Measurements from ENCODE around the gene GTF3C2. TPM values are rescaled to one million over a fixed set of nuclear protein-coding genes. Genes with fewer than 3 reads are reported as not detected.

The GTF3C2 gene, protein sequence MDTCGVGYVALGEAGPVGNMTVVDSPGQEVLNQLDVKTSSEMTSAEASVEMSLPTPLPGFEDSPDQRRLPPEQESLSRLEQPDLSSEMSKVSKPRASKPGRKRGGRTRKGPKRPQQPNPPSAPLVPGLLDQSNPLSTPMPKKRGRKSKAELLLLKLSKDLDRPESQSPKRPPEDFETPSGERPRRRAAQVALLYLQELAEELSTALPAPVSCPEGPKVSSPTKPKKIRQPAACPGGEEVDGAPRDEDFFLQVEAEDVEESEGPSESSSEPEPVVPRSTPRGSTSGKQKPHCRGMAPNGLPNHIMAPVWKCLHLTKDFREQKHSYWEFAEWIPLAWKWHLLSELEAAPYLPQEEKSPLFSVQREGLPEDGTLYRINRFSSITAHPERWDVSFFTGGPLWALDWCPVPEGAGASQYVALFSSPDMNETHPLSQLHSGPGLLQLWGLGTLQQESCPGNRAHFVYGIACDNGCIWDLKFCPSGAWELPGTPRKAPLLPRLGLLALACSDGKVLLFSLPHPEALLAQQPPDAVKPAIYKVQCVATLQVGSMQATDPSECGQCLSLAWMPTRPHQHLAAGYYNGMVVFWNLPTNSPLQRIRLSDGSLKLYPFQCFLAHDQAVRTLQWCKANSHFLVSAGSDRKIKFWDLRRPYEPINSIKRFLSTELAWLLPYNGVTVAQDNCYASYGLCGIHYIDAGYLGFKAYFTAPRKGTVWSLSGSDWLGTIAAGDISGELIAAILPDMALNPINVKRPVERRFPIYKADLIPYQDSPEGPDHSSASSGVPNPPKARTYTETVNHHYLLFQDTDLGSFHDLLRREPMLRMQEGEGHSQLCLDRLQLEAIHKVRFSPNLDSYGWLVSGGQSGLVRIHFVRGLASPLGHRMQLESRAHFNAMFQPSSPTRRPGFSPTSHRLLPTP
- 10 to 100 TPM; 46.4 to 61.8 TPM for total RNA-seq
- 10 to 100 TPM; 28.7 to 41.0 TPM for polyA plus RNA-seq
- long read RNA-seq, donor 1, partial matches to known transcripts, result 0 of 6 reads
- long read RNA-seq, donor 1, other reads (novel, unspliced or antisense), result 0 of 6 reads
- long read RNA-seq, donor 2, result 0 reads
- long read RNA-seq, donor 3, partial matches to known transcripts, result 5 of 6 reads
- long read RNA-seq, donor 3, other reads (novel, unspliced or antisense), result 0 of 6 reads
- long read RNA-seq, donor 4, partial matches to known transcripts, result 5 of 5 reads
- long read RNA-seq, donor 4, other reads (novel, unspliced or antisense), result 0 of 5 reads
- long read RNA-seq, donor 5, partial matches to known transcripts, result 10 of 14 reads
- long read RNA-seq, donor 5, other reads (novel, unspliced or antisense), result 0 of 14 reads

DNA sequence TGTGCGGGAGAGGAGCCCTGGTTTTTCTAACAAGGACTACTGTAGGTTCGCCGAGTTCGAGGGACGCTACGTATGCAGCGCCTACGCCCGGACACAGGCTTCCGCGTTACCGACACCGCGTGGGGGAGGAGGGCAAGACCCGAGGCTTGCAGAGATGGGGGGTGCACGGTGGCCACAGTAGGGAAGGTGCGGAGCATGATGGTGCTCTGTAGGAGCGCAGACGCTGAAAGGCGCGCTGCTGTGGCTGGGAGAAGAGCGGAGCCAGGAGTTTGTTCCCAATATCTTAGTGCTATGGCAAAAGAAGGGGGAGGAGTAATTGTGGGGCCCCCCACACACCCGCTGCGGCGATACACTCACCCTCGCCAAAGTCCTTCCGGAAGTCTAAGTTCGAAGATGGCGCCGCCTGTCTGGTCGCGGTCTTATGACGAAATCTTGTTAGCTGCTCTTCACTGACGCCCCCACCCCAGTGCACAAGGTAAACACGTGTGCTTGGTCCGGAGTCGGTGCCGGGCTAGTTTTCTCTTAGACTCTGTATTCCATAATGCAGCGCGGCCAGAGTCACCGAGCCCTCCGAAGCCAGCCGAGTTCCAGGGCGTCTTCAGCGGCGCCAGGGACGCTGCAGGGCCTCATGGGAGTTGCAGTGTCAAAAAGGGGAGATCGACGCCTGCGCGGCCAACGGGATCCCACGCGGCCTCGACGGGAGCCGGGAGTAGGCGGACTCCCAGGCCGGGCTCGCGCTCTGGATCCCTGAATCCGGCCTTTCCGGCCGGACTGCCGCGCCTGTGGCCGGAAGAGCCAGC lies at the start of gene GTF3C2:
Gene GTF3C2 (minus strand): TSS at position 383 of the 800 bp plus-strand sequence. CDS start 13,210 bp downstream, outside the sequence.
- TF ChIP-seq, protein P1, sequence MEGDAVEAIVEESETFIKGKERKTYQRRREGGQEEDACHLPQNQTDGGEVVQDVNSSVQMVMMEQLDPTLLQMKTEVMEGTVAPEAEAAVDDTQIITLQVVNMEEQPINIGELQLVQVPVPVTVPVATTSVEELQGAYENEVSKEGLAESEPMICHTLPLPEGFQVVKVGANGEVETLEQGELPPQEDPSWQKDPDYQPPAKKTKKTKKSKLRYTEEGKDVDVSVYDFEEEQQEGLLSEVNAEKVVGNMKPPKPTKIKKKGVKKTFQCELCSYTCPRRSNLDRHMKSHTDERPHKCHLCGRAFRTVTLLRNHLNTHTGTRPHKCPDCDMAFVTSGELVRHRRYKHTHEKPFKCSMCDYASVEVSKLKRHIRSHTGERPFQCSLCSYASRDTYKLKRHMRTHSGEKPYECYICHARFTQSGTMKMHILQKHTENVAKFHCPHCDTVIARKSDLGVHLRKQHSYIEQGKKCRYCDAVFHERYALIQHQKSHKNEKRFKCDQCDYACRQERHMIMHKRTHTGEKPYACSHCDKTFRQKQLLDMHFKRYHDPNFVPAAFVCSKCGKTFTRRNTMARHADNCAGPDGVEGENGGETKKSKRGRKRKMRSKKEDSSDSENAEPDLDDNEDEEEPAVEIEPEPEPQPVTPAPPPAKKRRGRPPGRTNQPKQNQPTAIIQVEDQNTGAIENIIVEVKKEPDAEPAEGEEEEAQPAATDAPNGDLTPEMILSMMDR (IDR thresholded peaks at IDR 0.05; ENCODE audit: control extremely low read depth, extremely low read depth), result no peak
- Histone ChIP-seq H3K9me3 (ENCODE audit: control insufficient read depth in 4 of 4, insufficient read depth in 3 of 4, low read length in 3 of 4) (no peaks in the 10 kb centered on the region), H3K4me1 (ENCODE audit: control insufficient read depth in 5 of 5, insufficient read depth in 5 of 5, low read length in 5 of 5) (peaks cover 0 to 16% (median 4%) of the 10 kb centered on the region in 5 donors), H3K27ac (ENCODE audit: low read depth in 1 of 2, low read length in 1 of 2) (peak within 1 kb of the TSS; percentile 90 to 99), H3K36me3 (ENCODE audit: control insufficient read depth in 4 of 4, insufficient read depth in 4 of 4, low read length in 4 of 4) (peaks cover 0 to 5% (median 2%) of the 10 kb centered on the region in 4 donors), H3K4me3 (peak within 1 kb of the TSS; percentile 81), H3K27me3 (ENCODE audit: control insufficient read depth in 3 of 3, insufficient read depth in 3 of 3, low read length in 2 of 3) (no peaks in the 10 kb centered on the region), H3K9ac (ENCODE audit: insufficient read depth in 1 of 2, low read length in 2 of 2) (peak within 1 kb of the TSS; percentile 74 to 82)
- DNase-seq (peak; percentile 97 to 99 (median 99)), ATAC-seq (ENCODE audit: insufficient read depth, low FRiP score) (peak; percentile 95)
- 0% methylated on average over 67 of the region's 67 CpGs for WGBS, 2 donors

DNA sequence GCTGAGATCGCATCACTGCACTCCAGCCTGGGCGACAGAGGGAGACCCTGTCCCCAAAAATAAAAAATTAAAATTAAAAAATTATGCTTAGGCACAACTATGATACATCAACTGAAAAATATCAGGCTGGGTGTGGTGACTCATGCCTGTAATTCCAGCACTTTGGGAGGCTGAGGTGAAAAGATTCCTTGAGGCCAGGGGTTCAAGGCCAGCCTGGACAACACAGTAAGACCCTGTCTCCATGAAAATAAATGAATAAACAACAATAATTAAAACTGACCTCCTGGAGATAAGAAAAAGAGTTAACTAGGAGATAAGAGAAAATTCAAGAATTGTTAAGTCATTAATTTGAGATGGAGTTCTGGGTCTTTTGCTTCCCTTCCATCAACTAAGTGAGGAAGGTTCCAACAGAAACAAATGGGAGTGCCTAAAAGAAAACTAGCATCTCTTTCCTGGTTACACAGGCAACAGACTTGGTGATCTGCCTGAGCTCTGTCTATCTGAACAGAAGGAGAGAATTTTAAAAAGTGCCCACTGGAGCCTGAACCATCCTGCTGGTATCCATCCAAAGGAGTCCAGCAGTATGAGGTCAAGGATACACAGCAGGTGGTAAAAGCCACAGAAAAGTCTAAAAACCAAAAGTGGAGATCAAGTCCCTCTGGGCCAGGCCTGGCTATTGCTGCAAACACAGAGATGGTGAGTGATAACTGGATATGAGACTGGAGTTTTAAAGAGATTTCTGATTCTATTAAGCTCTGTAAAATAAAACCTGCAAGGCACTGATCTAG lies 44.0 kb upstream of the GTF3C2 start:
- TF ChIP-seq, protein P1 (IDR thresholded peaks at IDR 0.05; ENCODE audit: control extremely low read depth, extremely low read depth), result no peak
- 96 to 98% methylated on average over 2 of the region's 2 CpGs for WGBS, 2 donors
- Histone ChIP-seq H3K36me3 (ENCODE audit: control insufficient read depth in 4 of 4, insufficient read depth in 4 of 4, low read length in 4 of 4) (peaks cover 0 to 7% (median 2%) of the 10 kb centered on the region in 4 donors), H3K4me3 (no peak overlapping the region), H3K27me3 (ENCODE audit: control insufficient read depth in 3 of 3, insufficient read depth in 3 of 3, low read length in 2 of 3) (no peaks in the 10 kb centered on the region), H3K9ac (ENCODE audit: insufficient read depth in 1 of 2, low read length in 2 of 2) (no peak overlapping the region), H3K9me3 (ENCODE audit: control insufficient read depth in 4 of 4, insufficient read depth in 3 of 4, low read length in 3 of 4) (no peaks in the 10 kb centered on the region), H3K4me1 (ENCODE audit: control insufficient read depth in 5 of 5, insufficient read depth in 5 of 5, low read length in 5 of 5) (peaks cover 0 to 3% (median 0%) of the 10 kb centered on the region in 5 donors), H3K27ac (ENCODE audit: low read depth in 1 of 2, low read length in 1 of 2) (no peak overlapping the region)
- DNase-seq (no peak), ATAC-seq (ENCODE audit: insufficient read depth, low FRiP score) (no peak)
